Astrocyte (in vitro differentiated cells and primary cell): Measurements from ENCODE around the gene ZFAND2A. TPM values are rescaled to one million over a fixed set of nuclear protein-coding genes. Genes with fewer than 3 reads are reported as not detected.
"Not testable (repeated sequence)": the region's sequence is repeated elsewhere in the genome, so short reads cannot be mapped to it uniquely, and the experiment has no call there.

Experiments used
- DNase-seq: peaks from one replicate; pipeline ENCODE4 v3.0.0-alpha.2; 2010; ENCODE audit warnings: low read depth
- FAIRE-seq: peaks from 2 replicates; lab custom pipeline; 2011; peaks lifted over from hg19 to GRCh38; lab: Jason Lieb, UNC
- H2AFZ ChIP-seq: 2 replicates; pipeline ENCODE4 v1.6.0; 2012; ENCODE audit warnings: low read depth, low read length, inconsistent platforms
- H3K27ac ChIP-seq: 2 replicates; pipeline ENCODE4 v1.5.1; 2011; ENCODE audit warnings: low read depth, low read length, inconsistent platforms
- H3K27me3 ChIP-seq: 2 replicates; pipeline ENCODE4 v1.6.0; 2011; ENCODE audit warnings: low read length, inconsistent platforms; ENCODE audit not compliant: insufficient read depth
- H3K36me3 ChIP-seq: 2 replicates; pipeline ENCODE4 v1.5.1; 2011; ENCODE audit warnings: low read length, inconsistent platforms; ENCODE audit not compliant: insufficient read depth
- H3K4me1 ChIP-seq: 2 replicates; pipeline ENCODE4 v1.5.1; 2011; ENCODE audit warnings: low read length, inconsistent platforms; ENCODE audit not compliant: insufficient read depth
- H3K4me2 ChIP-seq: 2 replicates; pipeline ENCODE4 v1.6.0; 2012; ENCODE audit warnings: low read length, inconsistent platforms
- H3K4me3 ChIP-seq: 2 replicates; pipeline ENCODE4 v1.5.1; 2011; ENCODE audit warnings: low read depth, mild to moderate bottlenecking, low read length, inconsistent platforms; ENCODE audit not compliant: insufficient read depth
- H3K79me2 ChIP-seq: 2 replicates; pipeline ENCODE4 v1.6.0; 2012; ENCODE audit warnings: mild to moderate bottlenecking, low read length, inconsistent platforms; ENCODE audit not compliant: insufficient read depth
- H3K9ac ChIP-seq: 2 replicates; pipeline ENCODE4 v1.6.0; 2012; ENCODE audit warnings: mild to moderate bottlenecking, low read length, inconsistent platforms
- H3K9me3 ChIP-seq: 2 replicates; pipeline ENCODE4 v1.5.1; 2012; ENCODE audit warnings: low read depth, mild to moderate bottlenecking, low read length, inconsistent platforms; ENCODE audit not compliant: insufficient read depth
- H4K20me1 ChIP-seq: 2 replicates; pipeline ENCODE4 v1.6.0; 2012; ENCODE audit warnings: low read length, inconsistent platforms; ENCODE audit not compliant: insufficient read depth
- H3K27ac Mint-ChIP-seq: one replicate; pipeline ENCODE4 v1.8.0; 2021; ENCODE audit warnings: mild to moderate bottlenecking, mixed read lengths; ENCODE audit not compliant: unreplicated experiment
- H3K27me3 Mint-ChIP-seq: one replicate; pipeline ENCODE4 v1.8.0; 2021; ENCODE audit warnings: low read depth, mixed read lengths; ENCODE audit not compliant: unreplicated experiment
- H3K36me3 Mint-ChIP-seq: one replicate; pipeline ENCODE4 v1.8.0; 2021; ENCODE audit warnings: low read depth, mixed read lengths; ENCODE audit not compliant: unreplicated experiment
- H3K4me1 Mint-ChIP-seq: one replicate; pipeline ENCODE4 v1.8.0; 2021; ENCODE audit warnings: low read depth, mixed read lengths; ENCODE audit not compliant: unreplicated experiment
- H3K4me3 Mint-ChIP-seq: one replicate; pipeline ENCODE4 v1.8.0; 2021; ENCODE audit warnings: mild to moderate bottlenecking, moderate library complexity, mixed read lengths; ENCODE audit not compliant: unreplicated experiment
- H3K9me3 Mint-ChIP-seq: one replicate; pipeline ENCODE4 v1.8.0; 2021; ENCODE audit warnings: mild to moderate bottlenecking, mixed read lengths; ENCODE audit not compliant: unreplicated experiment
- EZH2 ChIP-seq: IDR thresholded peaks from 2 replicates; pipeline ENCODE4 v1.6.1; 2012; ENCODE audit warnings: mild to moderate bottlenecking, low read length, inconsistent platforms; ENCODE audit not compliant: insufficient read depth
- total RNA-seq: library from RNA; stranded (reverse); gene quantifications from 2 replicates; pipeline ENCODE4 v1.2.1, GENCODE V29; 2021
- TF ChIP-seq, protein P1 (sequence below): IDR thresholded peaks from 2 replicates; pipeline ENCODE4 v1.5.1; 2011; ENCODE audit warnings: low read depth, mild to moderate bottlenecking, inconsistent platforms, low read length, moderate library complexity; ENCODE audit not compliant: insufficient read depth

The ZFAND2A gene
- total RNA-seq, 1 donor from 2014 or later = 45.5 TPM

DNA sequence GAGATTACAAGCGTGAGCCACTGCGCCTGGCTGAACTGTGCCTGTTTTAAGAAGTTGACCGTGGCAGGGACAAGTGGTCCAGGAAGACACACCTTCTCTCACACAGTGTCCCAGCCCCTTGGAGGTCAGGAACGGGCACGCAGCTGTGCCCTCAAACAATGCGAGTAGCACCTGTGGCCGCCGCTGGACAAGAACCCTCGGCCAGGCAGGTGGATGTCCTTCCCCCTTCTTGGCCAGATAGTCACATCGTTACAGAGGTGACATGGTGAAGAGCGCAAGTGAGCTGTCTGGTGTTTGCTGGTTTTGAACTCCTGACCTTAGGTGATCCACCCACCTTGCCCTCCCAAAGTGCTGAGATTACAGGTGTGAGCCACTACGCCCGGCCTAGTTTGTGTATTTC lies 8.8 kb downstream of the ZFAND2A start:
- DNase-seq = no peak
- FAIRE-seq = no peak
- Mint-ChIP-seq H3K36me3 (peaks cover 23% of the 10 kb centered on the region), H3K27me3 (no peaks in the 10 kb centered on the region), H3K9me3 (no peaks in the 10 kb centered on the region), H3K4me1 (peaks cover 3% of the 10 kb centered on the region), H3K27ac (no peak overlapping the region), H3K4me3 (no peak overlapping the region)
- Histone ChIP-seq H3K27me3 (no peaks in the 10 kb centered on the region), H3K4me3 (no peak overlapping the region), H3K4me2 (no peak overlapping the region), H4K20me1 (peaks cover 26% of the 10 kb centered on the region), H3K9me3 (no peaks in the 10 kb centered on the region), H3K36me3 (peaks cover 29% of the 10 kb centered on the region), H2AFZ (no peak overlapping the region), H3K9ac (no peak overlapping the region), H3K4me1 (no peaks in the 10 kb centered on the region), H3K79me2 (peaks cover 22% of the 10 kb centered on the region), H3K27ac (no peak overlapping the region)
- TF ChIP-seq EZH2 = no peak
- TF ChIP-seq, protein P1, sequence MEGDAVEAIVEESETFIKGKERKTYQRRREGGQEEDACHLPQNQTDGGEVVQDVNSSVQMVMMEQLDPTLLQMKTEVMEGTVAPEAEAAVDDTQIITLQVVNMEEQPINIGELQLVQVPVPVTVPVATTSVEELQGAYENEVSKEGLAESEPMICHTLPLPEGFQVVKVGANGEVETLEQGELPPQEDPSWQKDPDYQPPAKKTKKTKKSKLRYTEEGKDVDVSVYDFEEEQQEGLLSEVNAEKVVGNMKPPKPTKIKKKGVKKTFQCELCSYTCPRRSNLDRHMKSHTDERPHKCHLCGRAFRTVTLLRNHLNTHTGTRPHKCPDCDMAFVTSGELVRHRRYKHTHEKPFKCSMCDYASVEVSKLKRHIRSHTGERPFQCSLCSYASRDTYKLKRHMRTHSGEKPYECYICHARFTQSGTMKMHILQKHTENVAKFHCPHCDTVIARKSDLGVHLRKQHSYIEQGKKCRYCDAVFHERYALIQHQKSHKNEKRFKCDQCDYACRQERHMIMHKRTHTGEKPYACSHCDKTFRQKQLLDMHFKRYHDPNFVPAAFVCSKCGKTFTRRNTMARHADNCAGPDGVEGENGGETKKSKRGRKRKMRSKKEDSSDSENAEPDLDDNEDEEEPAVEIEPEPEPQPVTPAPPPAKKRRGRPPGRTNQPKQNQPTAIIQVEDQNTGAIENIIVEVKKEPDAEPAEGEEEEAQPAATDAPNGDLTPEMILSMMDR = no peak

DNA sequence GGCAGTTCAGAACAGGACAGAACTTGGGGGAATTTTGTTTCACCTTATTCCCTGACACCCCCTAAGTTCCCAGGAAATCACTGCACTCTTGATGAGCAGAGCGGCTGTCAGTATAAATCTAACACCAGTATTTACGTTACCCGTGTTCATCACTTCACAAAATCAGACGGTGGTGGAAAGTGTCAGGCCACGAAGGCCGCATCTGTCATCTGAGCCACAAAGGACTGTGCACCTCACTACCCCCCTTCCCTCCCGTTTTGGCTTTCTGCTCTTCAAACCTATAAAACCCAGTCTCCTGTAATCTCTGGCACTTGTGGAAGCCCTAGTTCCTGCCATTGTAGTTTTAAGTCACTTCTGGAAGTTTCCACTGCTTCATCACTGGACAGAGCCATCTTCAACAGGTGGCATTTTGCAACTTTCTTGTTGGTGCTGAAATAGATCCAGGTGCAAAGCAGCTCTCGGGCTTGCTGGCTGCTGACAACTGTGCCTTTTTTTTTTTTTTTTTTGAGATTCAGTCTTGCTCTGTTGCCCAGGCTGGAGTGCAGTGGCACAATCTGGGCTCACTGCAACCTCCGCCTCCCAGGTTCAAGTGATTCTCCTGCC lies 9.5 kb downstream of the ZFAND2A start:
- H3K27me3 Mint-ChIP-seq = no peaks in the 10 kb centered on the region
- H3K9ac ChIP-seq = no peak overlapping the region
- no peak overlapping the region for H2AFZ ChIP-seq
- peaks cover 29% of the 10 kb centered on the region for H3K36me3 ChIP-seq
- H3K27ac Mint-ChIP-seq = no peak overlapping the region
- peaks cover 17% of the 10 kb centered on the region for H3K79me2 ChIP-seq
- peaks cover 21% of the 10 kb centered on the region for H4K20me1 ChIP-seq
- H3K9me3 ChIP-seq = no peaks in the 10 kb centered on the region
- no peaks in the 10 kb centered on the region for H3K9me3 Mint-ChIP-seq
- H3K36me3 Mint-ChIP-seq = peaks cover 21% of the 10 kb centered on the region
- no peak overlapping the region for H3K4me2 ChIP-seq
- TF ChIP-seq, protein P1 = no peak
- DNase-seq = no peak
- H3K4me3 ChIP-seq = no peak overlapping the region
- H3K4me3 Mint-ChIP-seq = no peak overlapping the region
- H3K27ac ChIP-seq = no peak overlapping the region
- peaks cover 3% of the 10 kb centered on the region for H3K4me1 Mint-ChIP-seq
- H3K27me3 ChIP-seq = no peaks in the 10 kb centered on the region
- no peak for FAIRE-seq
- H3K4me1 ChIP-seq = no peaks in the 10 kb centered on the region

DNA sequence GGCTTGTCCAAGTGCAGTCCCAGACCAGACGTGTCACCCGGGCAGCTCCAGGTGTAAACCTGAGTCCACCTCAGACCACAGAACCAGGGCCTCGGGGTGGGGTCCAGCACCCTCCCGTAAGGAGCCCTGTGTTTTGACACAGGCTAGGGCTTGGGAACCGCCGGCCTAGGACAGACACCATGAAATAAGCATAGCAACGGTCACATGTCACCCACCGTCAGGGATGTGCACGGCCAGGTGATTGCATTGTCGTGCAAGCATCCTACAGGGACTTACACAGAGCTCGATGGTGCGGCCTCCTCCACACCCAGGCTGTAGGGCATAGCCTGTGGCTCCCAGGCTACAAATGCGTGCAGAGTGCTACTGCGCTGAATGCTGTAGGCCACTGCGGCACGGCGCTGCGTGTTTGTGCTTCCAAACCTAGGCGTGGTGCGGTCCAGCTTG lies 10.6 kb downstream of the ZFAND2A start:
- no peaks in the 10 kb centered on the region for H3K4me1 Mint-ChIP-seq
- DNase-seq = no peak

DNA sequence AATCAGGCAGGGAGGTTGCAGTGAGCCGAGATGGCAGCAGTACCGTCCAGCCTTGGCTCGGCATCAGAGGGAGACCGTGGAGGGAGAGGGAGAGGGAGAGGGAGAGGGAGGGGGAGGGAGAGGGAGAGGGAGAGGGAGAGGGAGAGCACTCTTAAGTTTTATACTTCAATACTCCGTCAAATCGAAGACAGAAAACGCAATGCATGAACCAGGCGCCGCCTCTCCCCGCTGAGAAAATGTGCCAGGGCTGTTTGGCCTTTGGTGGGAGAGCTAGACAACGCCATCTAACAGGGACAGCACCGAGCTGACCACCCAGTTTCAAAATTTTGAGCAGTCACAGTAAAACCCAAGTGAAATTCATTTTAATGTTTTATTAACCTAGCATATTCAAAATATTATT lies 12.1 kb downstream of the ZFAND2A start:
- not testable (repeated sequence) for H3K27me3 Mint-ChIP-seq, H3K4me3 ChIP-seq, H3K27me3 ChIP-seq, FAIRE-seq, H2AFZ ChIP-seq, H3K27ac ChIP-seq, H3K4me2 ChIP-seq, H3K27ac Mint-ChIP-seq, H3K9ac ChIP-seq, H3K4me1 Mint-ChIP-seq, H4K20me1 ChIP-seq, H3K79me2 ChIP-seq, H3K4me3 Mint-ChIP-seq, DNase-seq, H3K9me3 ChIP-seq, H3K4me1 ChIP-seq, H3K9me3 Mint-ChIP-seq
- H3K36me3 ChIP-seq = peaks cover 18% of the 10 kb centered on the region
- H3K36me3 Mint-ChIP-seq = peaks cover 16% of the 10 kb centered on the region

More for the DNA sequence above, 10.6 kb downstream of the ZFAND2A start:
- no peak for FAIRE-seq
- Histone ChIP-seq H3K9ac (no peak overlapping the region), H3K27ac (no peak overlapping the region), H3K9me3 (no peaks in the 10 kb centered on the region), H3K4me1 (no peaks in the 10 kb centered on the region), H3K36me3 (peaks cover 23% of the 10 kb centered on the region), H3K4me2 (no peak overlapping the region), H2AFZ (no peak overlapping the region), H3K4me3 (no peak overlapping the region), H4K20me1 (peaks cover 13% of the 10 kb centered on the region), H3K27me3 (no peaks in the 10 kb centered on the region), H3K79me2 (peaks cover 11% of the 10 kb centered on the region)
- Mint-ChIP-seq H3K27ac (no peak overlapping the region), H3K36me3 (peaks cover 16% of the 10 kb centered on the region), H3K9me3 (no peaks in the 10 kb centered on the region), H3K27me3 (no peaks in the 10 kb centered on the region), H3K4me3 (no peak overlapping the region)
- no peak for TF ChIP-seq EZH2
